GM12878 (cell line): ENCODE measurements around the gene LHX5. TPM values are rescaled to one million over a fixed set of nuclear protein-coding genes. Genes with fewer than 3 reads are reported as not detected.

ENCODE experiments used
- ATAC-seq: fragments of 200-7000 bp; cut with Tn5 transposase; 3 replicates; pipeline ENCODE4 v1.9.1; 2020; ENCODE audit warnings: mild to moderate bottlenecking, moderate library complexity
- BruUV-seq: library from RNA; stranded (reverse); fragments of 400-500 nt; replicated peaks from 2 replicates; lab custom pipeline; 2021; lab: Mats Ljungman, UMichigan
- CTCF ChIA-PET: fragments of 300-600 bp; sonication (Branson Sonifier 250); formaldehyde crosslinking; extraction: SDS; loops from one replicate; lab custom pipeline; 2021; ENCODE audit warnings: inconsistent platforms; lab: Yijun Ruan, JAX
- POLR2A ChIA-PET: fragments of 350-600 bp; formaldehyde crosslinking; extraction: SDS; loops from one replicate; lab custom pipeline; 2021; ENCODE audit warnings: inconsistent platforms; lab: Charles Lee
- RAD21 ChIA-PET: fragments of 300-600 bp; sonication (Branson Sonifier 250); formaldehyde crosslinking; loops from one replicate; lab custom pipeline; 2023; ENCODE audit warnings: antibody characterized with exemption; ENCODE audit not compliant: unreplicated experiment; lab: Charles Lee
- SMC1A ChIA-PET: fragments of 300-600 bp; sonication (Branson Sonifier 250); formaldehyde crosslinking; loops from one replicate; lab custom pipeline; 2023; ENCODE audit not compliant: unreplicated experiment, uncharacterized antibody; lab: Charles Lee
- DNase-seq: peaks from one replicate; pipeline ENCODE4 v3.0.0-alpha.2; 2011; ENCODE audit warnings: low read depth, low spot score
- FAIRE-seq: peaks from 3 replicates; lab custom pipeline; 2011; peaks lifted over from hg19 to GRCh38; lab: Jason Lieb, UNC
- H2AFZ ChIP-seq: 2 replicates; pipeline ENCODE4 v1.6.0; 2011; ENCODE audit warnings: low read depth, low read length, control low read depth; ENCODE audit not compliant: control insufficient read depth
- H3K27ac ChIP-seq: 2 replicates; pipeline ENCODE4 v1.5.1; 2011; ENCODE audit warnings: control low read depth; ENCODE audit not compliant: control insufficient read depth, insufficient read depth
- H3K27me3 ChIP-seq, 2 experiments: replicated peaks in 1 of 2; 2 replicates each; pipeline versions ENCODE4 v1.6.0 to v1.6.1; 2011; ENCODE audit warnings: low read length in 1 of 2; ENCODE audit not compliant: control insufficient read depth in 2 of 2, insufficient read depth in 2 of 2
- H3K36me3 ChIP-seq, 2 experiments: 2 replicates each; pipeline ENCODE4 v1.5.1; 2011; ENCODE audit warnings: low read length in 1 of 2; ENCODE audit not compliant: control insufficient read depth in 2 of 2, insufficient read depth in 2 of 2
- H3K4me1 ChIP-seq: 2 replicates; pipeline ENCODE4 v1.6.1; 2011; ENCODE audit warnings: mild to moderate bottlenecking, low read length, moderate library complexity, mixed read lengths; ENCODE audit not compliant: control insufficient read depth, insufficient read depth
- H3K4me2 ChIP-seq: 2 replicates; pipeline ENCODE4 v1.6.0; 2011; ENCODE audit warnings: control low read depth; ENCODE audit not compliant: control insufficient read depth, insufficient read depth
- H3K4me3 ChIP-seq: fragments of 200-600 bp; sonication (generic); 2 replicates; pipeline ENCODE4 v1.5.1; 2016
- H3K79me2 ChIP-seq: 2 replicates; pipeline ENCODE4 v1.6.0; 2011; ENCODE audit warnings: low read length; ENCODE audit not compliant: control insufficient read depth, insufficient read depth
- H3K9ac ChIP-seq: 2 replicates; pipeline ENCODE4 v1.8.0; 2011; ENCODE audit warnings: low read length, control low read depth, mixed read lengths; ENCODE audit not compliant: control insufficient read depth, insufficient read depth
- H3K9me3 ChIP-seq: replicated peaks from 3 replicates; pipeline ENCODE4 v1.5.1; 2011; ENCODE audit warnings: mild to moderate bottlenecking, low read length; ENCODE audit not compliant: control insufficient read depth, insufficient read depth
- H4K20me1 ChIP-seq: 2 replicates; pipeline ENCODE4 v1.6.0; 2011; ENCODE audit not compliant: control insufficient read depth, insufficient read depth
- HDGF ChIP-seq: fragments of 450-650 bp; IDR thresholded peaks from 2 replicates; pipeline ENCODE4 v1.6.1; 2016; ENCODE audit warnings: antibody characterized with exemption
- MTA2 ChIP-seq: fragments of 450-650 bp; IDR thresholded peaks from 2 replicates; pipeline ENCODE4 v1.6.1; 2016; ENCODE audit warnings: low read depth, mild to moderate bottlenecking, moderate library complexity
- MTA3 ChIP-seq: IDR thresholded peaks from 2 replicates; pipeline ENCODE4 v1.6.1; 2012; ENCODE audit warnings: low read length, inconsistent platforms, borderline replicate concordance
- ZNF24 ChIP-seq: fragments of 450-650 bp; IDR thresholded peaks from 2 replicates; pipeline ENCODE4 v1.6.1; 2017; ENCODE audit warnings: antibody characterized with exemption, mild to moderate bottlenecking
- WGBS: methylation state at CpG from one replicate; pipeline ENCODE4 v1.1.6; 2016; ENCODE audit warnings: low lambda C conversion rate; ENCODE audit not compliant: insufficient replicate concordance, insufficient coverage; ENCODE audit errors: missing lambda C conversion rate; 5-methylcytosine and 5-hydroxymethylcytosine counted together
- in situ Hi-C: fragments of 300-500 bp; cut with MboI; formaldehyde crosslinking; loops from 9 replicates; pipeline ENCODE4 v1.14.3; 2018; ENCODE audit warnings: mixed read lengths
- intact Hi-C: fragments of 100-400 bp; cut with micrococcal nuclease; formaldehyde crosslinking; loops from one replicate; pipeline ENCODE4 v1.14.2; 2022; ENCODE audit not compliant: unreplicated experiment
- polyA plus RNA-seq, 11 experiments: library from polyadenylated mRNA; depleted of rRNA in 4 of 11; unstranded in 6 of 11; stranded (reverse) in 5 of 11; fragments of >200 nt; fragmentation: Nextera tagmentation in 4 of 11; fragmentation: Illumina TruSeq in 1 of 11; extraction: Ambion mirVana in 4 of 11; extraction: Trizol in 1 of 11; gene quantifications; 1 replicate in 1 of 11; 2 replicates in 10 of 11; pipeline versions ENCODE4 v1.2.1 to v1.2.3, GENCODE V29; 2011 to 2016; ENCODE audit warnings: inconsistent platforms in 2 of 11, missing spikeins in 2 of 11, low read depth in 1 of 11
- total RNA-seq, 4 experiments: library from RNA; depleted of rRNA in 3 of 4; stranded (reverse); fragments of >200 nt in 3 of 4; fragmentation: Illumina TruSeq in 1 of 4; extraction: Trizol in 1 of 4; gene quantifications; 2 replicates each; pipeline versions ENCODE4 v1.2.1 to v1.2.3, GENCODE V29; 2013 to 2021

LHX5 gene
- total and polyA plus RNA-seq, 10 of the 15 experiments (the other 5 are each of a cell fraction or from before 2014, with no cell fraction given): 0.03 TPM; not detected in 9

GRCh38 chr12:113457710-113458109 is 14.0 kb downstream of the LHX5 start:
- BruUV-seq: no TSS peak
- Histone ChIP-seq H3K79me2 (no peaks in the 10 kb centered on the region), H3K27me3 (no peaks in the 10 kb centered on the region; a peak in 1 of 4 replicates), H4K20me1 (no peaks in the 10 kb centered on the region), H3K4me3 (no peak overlapping the region), H3K4me2 (no peak overlapping the region), H3K27ac (no peak overlapping the region), H3K9me3 (no peaks in the 10 kb centered on the region), H2AFZ (no peak overlapping the region), H3K4me1 (no peaks in the 10 kb centered on the region), H3K9ac (no peak overlapping the region), H3K36me3 (no peaks in the 10 kb centered on the region)
- RAD21 ChIA-PET: no interaction called here
- POLR2A ChIA-PET: no interaction called here
- FAIRE-seq (no peak), ATAC-seq (no peak), DNase-seq (no peak)
- CTCF ChIA-PET: interaction anchor here (1.2 to 1.6 kb wide), 3 partner anchors 12 to 455 kb away, joined by 4 to 6 read pairs (median 4); no protein-coding TSS in a partner anchor
- SMC1A ChIA-PET: interaction anchor here (0.8 kb wide), 1 partner anchor 114 kb away, joined by 4 read pairs; no protein-coding TSS in a partner anchor
- in situ Hi-C loops: no loop called here
- 33% methylated on average over 4 of the region's 4 CpGs for WGBS
- intact Hi-C loops: no loop called here
- TF ChIP-seq ZNF24 (peak; percentile 63), HDGF (no peak)

DNA sequence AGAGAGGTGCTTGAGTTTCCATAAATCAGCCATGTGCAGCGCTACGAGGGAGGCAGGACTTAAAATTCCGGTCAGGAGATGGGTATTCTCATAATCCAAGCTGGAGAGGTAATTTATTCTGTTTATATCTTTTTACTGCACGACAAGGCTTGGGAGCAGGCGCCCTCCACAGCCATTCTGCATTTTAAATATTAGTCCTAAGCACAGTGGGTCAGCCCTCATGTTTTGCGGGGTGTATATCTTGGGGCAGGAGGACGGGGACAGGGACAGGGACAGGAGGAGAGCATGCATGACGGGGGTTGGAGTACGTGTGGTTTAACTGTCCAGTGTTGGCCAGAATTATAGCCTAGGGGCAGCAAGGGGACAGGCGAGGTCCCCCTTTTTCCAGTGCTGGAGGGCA is 14.5 kb downstream of the LHX5 start:
- no peaks in the 10 kb centered on the region for H3K4me1 ChIP-seq
- no peaks in the 10 kb centered on the region for H4K20me1 ChIP-seq
- no peak overlapping the region for H3K9ac ChIP-seq
- CTCF ChIA-PET: interaction anchor here (1.0 to 1.5 kb wide), 3 partner anchors 12 to 144 kb away, joined by 3 to 6 read pairs (median 4); no protein-coding TSS in a partner anchor
- no peak for FAIRE-seq
- ATAC-seq: no peak
- H3K27me3 ChIP-seq: no peaks in the 10 kb centered on the region; a peak in 1 of 4 replicates
- SMC1A ChIA-PET: no interaction called here
- BruUV-seq: no TSS peak
- in situ Hi-C loops (no loop called here), intact Hi-C loops (no loop called here)
- RAD21 ChIA-PET: no interaction called here
- no peak for DNase-seq
- H3K27ac ChIP-seq: no peak overlapping the region
- no peak overlapping the region for H2AFZ ChIP-seq
- no peak overlapping the region for H3K4me3 ChIP-seq
- H3K4me2 ChIP-seq: no peak overlapping the region
- H3K9me3 ChIP-seq: no peaks in the 10 kb centered on the region
- no peaks in the 10 kb centered on the region for H3K36me3 ChIP-seq
- WGBS: 14% methylated on average over 10 of the region's 10 CpGs
- POLR2A ChIA-PET: no interaction called here
- H3K79me2 ChIP-seq: no peaks in the 10 kb centered on the region
- TF ChIP-seq MTA2: no peak
- no peak for TF ChIP-seq MTA3
